AG04450 (cell line): ENCODE measurements around the gene ARHGAP22. TPM values are rescaled to one million over a fixed set of nuclear protein-coding genes. Genes with fewer than 3 reads are reported as not detected.

ENCODE experiments used
- CTCF ChIA-PET: fragments of 300-600, 350-600 bp; formaldehyde crosslinking; extraction: SDS; loops from one replicate; lab custom pipeline; 2022; ENCODE audit warnings: antibody characterized with exemption, inconsistent platforms; lab: Charles Lee
- POLR2A ChIA-PET: fragments of 350-600 bp; formaldehyde crosslinking; extraction: SDS; loops from one replicate; lab custom pipeline; 2021; ENCODE audit warnings: antibody characterized with exemption, inconsistent platforms; lab: Yijun Ruan, JAX
- DNase-seq: peaks from one replicate; pipeline ENCODE4 v3.0.0-alpha.2; 2011; ENCODE audit warnings: low read depth, low spot score
- H3K27ac ChIP-seq: one replicate; pipeline ENCODE4 v1.5.1; 2012; ENCODE audit warnings: low read depth, low read length, control low read depth
- H3K27me3 ChIP-seq: one replicate; pipeline ENCODE4 v1.6.0; 2012; ENCODE audit warnings: low read length; ENCODE audit not compliant: control insufficient read depth, insufficient read depth
- H3K4me3 ChIP-seq: 2 replicates; pipeline ENCODE4 v1.5.1; 2011; ENCODE audit warnings: mild to moderate bottlenecking, low read depth, low read length, control low read depth
- H3K9me3 ChIP-seq: 2 replicates; pipeline ENCODE4 v1.5.1; 2012; ENCODE audit warnings: low read length; ENCODE audit not compliant: control insufficient read depth, insufficient read depth
- CTCF ChIP-seq: IDR thresholded peaks from 2 replicates; pipeline ENCODE4 v1.5.1; 2011; ENCODE audit warnings: low read depth, low read length, control low read depth, inconsistent platforms
- polyA plus RNA-seq: library from polyadenylated mRNA; depleted of rRNA; stranded (reverse); fragments of >200 nt; gene quantifications from 2 replicates; pipeline ENCODE4 v1.2.3, GENCODE V29; 2011

Gene ARHGAP22
- polyA plus RNA-seq, 1 experiment = 8.2 TPM

- Histone ChIP-seq H3K9me3 (no peaks in the 10 kb centered on the region), H3K27ac (peak overlapping the region; percentile 87), H3K4me3 (no peak overlapping the region; the same call in 1 of the 2 replicates), H3K27me3 (no peaks in the 10 kb centered on the region)
- ChIA-PET POLR2A (interaction anchor here (0.5 to 2.6 kb wide), 8 partner anchors 9 to 243 kb away, joined by 3 to 15 read pairs (median 4); no protein-coding TSS in a partner anchor), CTCF (interaction anchor here (1.0 to 5.5 kb wide), 15 partner anchors 9 to 243 kb away, joined by 3 to 104 read pairs (median 6); no protein-coding TSS in a partner anchor)
- DNase-seq = peak; percentile 81
- no peak for TF ChIP-seq CTCF
Measured at GRCh38 chr10:48606530-48607355, 1.9 kb upstream of the ARHGAP22 start.

DNA sequence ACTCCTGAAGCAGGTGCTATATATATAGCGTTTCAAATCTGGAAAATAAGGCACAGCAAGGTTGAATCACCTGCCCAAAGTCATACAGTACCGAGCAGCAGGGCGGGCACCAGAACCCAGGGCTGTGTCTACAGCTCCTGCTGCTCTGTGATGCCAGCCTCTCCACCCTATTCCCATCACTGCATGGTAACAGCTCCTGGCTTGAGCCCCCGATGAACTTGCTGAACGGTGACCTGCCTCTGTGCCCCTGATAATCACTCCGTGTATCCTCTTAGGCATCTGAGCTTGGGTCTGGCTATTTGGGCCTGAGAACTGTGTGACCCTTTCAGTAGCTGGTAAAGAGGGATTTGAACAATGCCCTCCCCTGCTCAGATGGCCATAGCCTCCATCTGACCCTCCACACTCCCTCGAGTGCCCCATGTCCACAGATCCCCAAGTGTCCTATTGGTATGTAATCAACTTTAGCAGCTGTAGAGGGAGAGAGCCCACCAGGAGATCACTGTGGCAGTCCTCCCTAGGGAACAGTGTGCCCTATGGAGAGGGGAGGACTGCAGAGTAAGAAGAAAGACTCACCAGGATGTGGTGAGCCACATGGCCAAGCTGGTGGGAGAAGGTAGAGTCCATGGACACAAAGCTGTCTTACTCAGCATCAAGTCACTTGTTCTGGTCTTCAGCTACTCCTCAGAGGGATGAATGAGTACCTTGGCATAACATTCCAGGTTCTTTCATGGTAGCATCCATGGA, 1.1 kb upstream of the ARHGAP22 start:
- CTCF ChIA-PET = interaction anchor here (1.4 to 5.5 kb wide), 5 partner anchors 9 to 242 kb away, joined by 4 to 104 read pairs (median 14); no protein-coding TSS in a partner anchor
- TF ChIP-seq CTCF = no peak
- no peaks in the 10 kb centered on the region for H3K27me3 ChIP-seq
- DNase-seq = no peak
- H3K27ac ChIP-seq = peak overlapping the region; percentile 87
- POLR2A ChIA-PET = interaction anchor here (0.6 to 2.6 kb wide), 6 partner anchors 12 to 50 kb away, joined by 3 to 15 read pairs (median 6); no protein-coding TSS in a partner anchor
- peak overlapping the region; percentile 83 for H3K4me3 ChIP-seq
- H3K9me3 ChIP-seq = no peaks in the 10 kb centered on the region

DNA sequence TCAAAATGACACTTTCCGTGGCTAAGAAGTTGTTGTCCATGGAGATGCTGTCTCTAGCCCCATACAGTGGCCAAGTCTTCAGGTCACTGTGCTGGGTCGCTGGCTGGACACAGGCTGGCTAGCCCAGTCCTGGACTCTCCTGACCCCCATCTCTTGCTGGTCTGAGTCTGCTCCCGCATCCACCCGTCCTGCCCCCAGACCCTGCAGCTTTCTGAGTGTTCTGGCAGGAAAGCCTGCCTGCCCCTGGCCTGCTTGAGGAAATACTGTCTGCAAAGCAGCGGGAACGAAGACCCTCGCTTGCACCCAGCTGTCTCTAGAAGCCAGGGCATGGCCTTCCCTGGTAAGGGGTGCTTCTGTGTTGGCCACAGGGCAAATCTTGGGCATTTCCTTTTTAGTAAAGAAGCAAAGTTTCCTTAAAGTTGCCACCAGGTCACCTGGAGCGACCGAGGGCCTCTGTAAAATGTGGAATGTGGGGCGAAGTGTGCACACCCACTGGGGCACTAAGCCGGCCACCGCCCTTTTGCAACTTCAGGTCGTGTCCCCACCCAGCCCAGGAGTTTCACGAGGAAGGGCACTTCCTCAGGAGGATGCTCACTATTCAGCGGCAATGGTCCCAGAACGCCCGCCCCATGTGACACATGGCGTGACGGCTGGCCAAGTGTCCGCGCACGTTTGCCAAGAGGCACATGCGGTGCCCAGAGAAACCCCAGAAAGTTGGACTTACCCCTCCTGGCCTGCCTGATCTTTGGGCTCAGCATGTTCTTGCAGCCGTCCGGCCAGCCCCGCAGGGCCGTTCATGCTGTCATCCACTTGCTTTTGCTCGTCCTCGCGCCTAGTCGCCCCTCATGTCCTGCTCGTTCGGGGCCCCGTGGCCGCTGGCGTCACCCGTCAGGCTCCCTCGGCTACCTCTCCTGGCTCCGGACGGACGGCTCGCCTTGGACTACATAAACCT, 558 bp downstream of the ARHGAP22 start:
- no peak for TF ChIP-seq CTCF
- Histone ChIP-seq H3K9me3 (no peaks in the 10 kb centered on the region), H3K27me3 (no peaks in the 10 kb centered on the region), H3K27ac (peak overlapping the region; percentile 31), H3K4me3 (peak overlapping the region; percentile 83)
- CTCF ChIA-PET = interaction anchor here (1.1 to 5.5 kb wide), 7 partner anchors 10 to 54 kb away, joined by 3 to 104 read pairs (median 7); no protein-coding TSS in a partner anchor
- POLR2A ChIA-PET = no interaction called here
- DNase-seq = no peak

- H3K9me3 ChIP-seq = no peaks in the 10 kb centered on the region
- no peaks in the 10 kb centered on the region for H3K27me3 ChIP-seq
- ChIA-PET CTCF (interaction anchor here (1.1 to 2.3 kb wide), 4 partner anchors 11 to 55 kb away, joined by 3 to 16 read pairs (median 6); no protein-coding TSS in a partner anchor), POLR2A (no interaction called here)
- no peak for TF ChIP-seq CTCF
- peak overlapping the region; percentile 31 for H3K27ac ChIP-seq
- peak overlapping the region; percentile 83 for H3K4me3 ChIP-seq
- no peak for DNase-seq
Measured at GRCh38 chr10:48603421-48604038, 1.3 kb downstream of the ARHGAP22 start.
